Kidney capillary endothelial cell (primary cell): ENCODE measurements around the gene IMPDH2.
"Not testable (repeated sequence)": the region's sequence is repeated elsewhere in the genome, so short reads cannot be mapped to it uniquely, and the experiment has no call there.

Experiments
- DNase-seq: peaks from one replicate; pipeline ENCODE4 v3.0.0-alpha.2; 2018; ENCODE audit warnings: low spot score

Gene IMPDH2

DNA sequence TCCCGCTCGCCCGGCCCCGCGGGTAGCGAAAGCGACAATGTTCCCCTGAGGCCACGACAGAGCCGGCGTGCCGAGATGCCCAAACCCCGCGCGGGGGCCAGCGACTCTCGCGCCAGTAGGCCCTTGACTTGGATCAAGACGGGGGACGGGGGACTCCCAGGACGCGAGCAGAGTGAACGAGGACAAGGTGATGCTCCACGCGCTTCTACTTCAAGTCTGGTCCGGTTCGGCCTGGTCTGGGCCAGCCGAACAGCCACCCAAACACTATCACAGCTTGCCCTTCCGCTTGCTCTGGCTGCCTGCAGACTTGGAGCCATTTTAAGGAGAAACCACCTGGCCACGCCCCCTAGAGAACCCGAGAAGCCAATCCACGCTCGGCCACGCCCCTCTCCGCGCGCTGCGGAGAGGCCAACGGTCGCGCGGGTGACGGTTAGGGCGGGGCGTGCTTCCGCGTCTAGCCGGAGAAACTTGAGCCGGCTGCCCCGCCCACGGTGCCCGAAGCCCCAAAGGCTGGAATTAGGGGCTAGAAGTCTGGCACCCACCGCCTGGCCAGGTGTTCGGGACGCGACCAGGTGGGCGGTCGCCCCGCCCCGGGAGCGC, 7.9 kb downstream of the IMPDH2 start:
- peak; percentile 98 for DNase-seq

- DNase-seq: peak; percentile 12
These were observed 8.6 kb downstream of the IMPDH2 start for GRCh38 chr3:49020330-49021212.

GRCh38 chr3:49019941-49020329, 9.3 kb downstream of the IMPDH2 start:
- DNase-seq: peak; percentile 15

DNA sequence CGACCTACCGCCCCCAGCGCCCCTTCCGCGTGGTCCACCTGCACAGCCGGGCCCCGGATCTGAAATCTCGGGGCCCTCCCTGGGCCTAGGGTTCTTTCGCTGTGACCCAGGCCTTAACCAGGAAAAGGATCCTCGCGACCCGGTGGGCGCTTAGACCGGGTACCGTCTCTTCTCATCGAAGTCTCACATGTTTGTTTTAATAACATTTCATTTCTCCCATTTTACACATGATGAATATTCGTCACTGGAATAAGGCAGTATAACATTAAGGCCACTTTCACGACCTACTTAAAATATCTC, 10.5 kb downstream of the IMPDH2 start:
- peak; percentile 17 for DNase-seq

DNA sequence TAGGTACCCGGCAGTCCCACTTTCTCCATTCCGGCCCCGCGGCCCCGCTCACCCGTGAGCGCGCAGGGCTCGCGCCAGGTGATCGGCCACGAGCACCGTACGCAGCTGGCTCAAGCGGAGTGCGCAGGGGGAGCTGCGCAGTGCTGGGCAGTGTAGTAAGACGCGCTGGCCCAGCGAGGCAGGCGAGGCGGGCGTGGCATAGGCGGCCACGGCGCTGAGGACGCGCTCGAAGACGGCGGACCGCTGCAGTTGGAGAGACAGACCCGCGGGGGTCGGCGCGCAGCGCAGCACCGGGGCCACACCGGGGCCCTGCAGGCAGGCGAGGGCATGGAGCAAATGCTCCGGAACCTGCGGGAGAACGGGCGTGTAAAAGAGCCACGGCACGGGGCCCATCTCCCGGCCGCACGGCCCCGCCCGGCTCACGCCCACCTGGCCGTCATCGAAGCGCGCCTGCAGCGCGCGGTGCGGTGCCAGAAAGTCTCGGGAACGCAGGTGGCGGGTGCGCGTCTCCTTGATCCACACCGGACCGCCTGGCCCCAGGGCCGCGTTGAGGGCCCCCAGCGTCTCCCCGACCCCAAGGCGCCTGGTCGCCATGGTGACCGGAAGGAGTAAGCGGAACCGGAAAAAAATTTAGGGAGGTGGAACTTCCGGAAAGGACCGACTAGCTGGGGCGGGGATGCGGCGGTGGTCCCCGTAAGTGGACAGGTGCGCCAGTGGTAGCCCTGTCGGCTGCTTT, 11.1 kb downstream of the IMPDH2 start, which contains the start of gene DALRD3:
TSS of gene DALRD3 (minus strand) at position 610 of the 736 bp plus-strand sequence. CDS start at position 594, 16 bp downstream.
- DNase-seq: peak; percentile 40

DNA sequence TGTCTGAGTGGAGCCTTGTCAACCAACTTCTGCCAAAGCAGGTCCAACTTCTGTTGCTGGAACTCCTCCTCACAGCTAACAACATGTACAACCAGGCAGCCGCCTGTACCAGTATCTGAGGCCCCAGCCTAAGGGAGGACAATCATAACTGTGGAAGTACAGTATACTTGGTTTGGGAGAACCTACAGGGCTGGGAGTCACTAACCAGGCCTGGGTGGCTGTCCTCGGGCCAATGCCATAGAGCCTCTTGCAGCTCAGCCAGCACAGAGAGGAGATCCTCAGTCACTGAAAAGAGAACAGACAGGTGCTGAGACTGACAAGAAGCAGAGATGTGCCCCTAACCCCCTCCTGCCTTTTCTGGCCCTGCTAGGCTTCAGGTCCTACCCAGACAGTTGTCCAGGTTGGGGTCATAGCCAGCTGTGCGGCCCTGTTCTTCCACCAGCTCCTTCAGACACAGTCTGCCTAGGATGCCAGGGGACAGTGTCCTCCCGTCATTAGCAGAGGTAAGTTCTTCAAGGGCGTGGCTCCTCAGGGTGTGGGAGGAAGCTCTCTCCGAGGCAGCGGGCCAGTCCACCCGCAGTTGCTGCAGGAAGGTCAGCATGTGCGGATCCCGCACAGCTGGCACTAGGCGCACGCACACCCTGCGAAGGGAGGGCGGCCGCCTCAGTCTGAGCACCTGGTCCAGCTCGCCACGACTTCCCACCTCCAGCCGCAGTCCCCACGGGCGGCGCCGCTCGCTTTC, 11.8 kb downstream of the IMPDH2 start:
- DNase-seq: no peak

GRCh38 chr3:49016414-49017228, 12.6 kb downstream of the IMPDH2 start:
- no peak for DNase-seq

GRCh38 chr3:49015765-49016164, 13.4 kb downstream of the IMPDH2 start:
- DNase-seq: no peak

DNA sequence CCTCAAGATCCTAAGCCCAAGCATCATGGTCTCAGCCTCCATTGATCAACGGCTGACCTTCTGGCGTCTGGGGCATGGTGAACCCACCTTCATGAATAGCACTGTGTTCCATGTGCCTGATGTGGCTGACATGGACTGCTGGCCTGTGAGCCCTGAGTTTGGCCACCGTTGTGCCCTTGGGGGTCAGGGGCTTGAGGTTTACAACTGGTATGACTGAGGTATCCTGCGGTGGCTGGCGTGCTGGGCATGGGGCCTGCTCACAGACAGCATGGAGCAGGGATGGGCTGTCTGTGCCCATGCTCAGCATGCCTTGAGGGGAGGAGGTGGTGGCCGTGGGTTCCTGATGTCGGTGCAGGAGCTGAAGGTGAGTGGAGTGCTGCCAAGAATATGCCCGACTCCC, 14.1 kb downstream of the IMPDH2 start:
- no peak for DNase-seq

DNA sequence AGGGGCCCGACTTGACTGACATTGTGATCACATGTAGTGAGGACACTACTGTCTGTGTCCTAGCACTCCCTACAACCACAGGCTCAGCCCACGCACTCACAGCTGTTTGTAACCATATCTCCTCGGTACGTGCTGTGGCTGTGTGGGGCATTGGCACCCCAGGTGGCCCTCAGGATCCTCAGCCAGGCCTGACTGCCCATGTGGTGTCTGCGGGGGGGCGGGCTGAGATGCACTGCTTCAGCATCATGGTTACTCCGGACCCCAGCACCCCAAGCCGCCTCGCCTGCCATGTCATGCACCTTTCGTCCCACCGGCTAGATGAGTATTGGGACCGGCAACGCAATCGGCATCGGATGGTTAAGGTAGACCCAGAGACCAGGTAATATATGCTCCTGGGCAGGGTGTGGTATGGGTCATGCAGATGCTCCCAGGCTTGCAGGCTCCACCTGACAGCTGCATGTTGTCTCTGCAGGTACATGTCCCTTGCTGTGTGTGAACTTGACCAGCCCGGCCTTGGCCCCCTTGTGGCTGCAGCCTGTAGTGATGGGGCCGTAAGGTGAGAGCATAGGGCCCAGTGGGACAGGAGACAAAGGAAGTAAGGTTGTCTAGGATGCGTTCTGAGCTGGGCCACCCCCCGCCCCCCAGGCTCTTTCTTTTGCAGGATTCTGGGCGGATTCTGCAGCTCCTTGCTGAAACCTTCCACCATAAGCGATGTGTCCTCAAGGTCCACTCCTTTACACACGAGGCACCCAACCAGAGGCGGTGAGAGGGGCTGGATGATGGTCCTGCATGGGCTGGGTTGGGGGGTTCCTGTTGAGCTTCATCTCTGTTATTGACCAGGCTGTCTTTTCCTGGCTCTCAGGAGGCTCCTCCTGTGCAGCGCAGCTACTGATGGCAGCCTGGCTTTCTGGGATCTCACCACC, 15.2 kb downstream of the IMPDH2 start:
- peak; percentile 30 for DNase-seq

DNA sequence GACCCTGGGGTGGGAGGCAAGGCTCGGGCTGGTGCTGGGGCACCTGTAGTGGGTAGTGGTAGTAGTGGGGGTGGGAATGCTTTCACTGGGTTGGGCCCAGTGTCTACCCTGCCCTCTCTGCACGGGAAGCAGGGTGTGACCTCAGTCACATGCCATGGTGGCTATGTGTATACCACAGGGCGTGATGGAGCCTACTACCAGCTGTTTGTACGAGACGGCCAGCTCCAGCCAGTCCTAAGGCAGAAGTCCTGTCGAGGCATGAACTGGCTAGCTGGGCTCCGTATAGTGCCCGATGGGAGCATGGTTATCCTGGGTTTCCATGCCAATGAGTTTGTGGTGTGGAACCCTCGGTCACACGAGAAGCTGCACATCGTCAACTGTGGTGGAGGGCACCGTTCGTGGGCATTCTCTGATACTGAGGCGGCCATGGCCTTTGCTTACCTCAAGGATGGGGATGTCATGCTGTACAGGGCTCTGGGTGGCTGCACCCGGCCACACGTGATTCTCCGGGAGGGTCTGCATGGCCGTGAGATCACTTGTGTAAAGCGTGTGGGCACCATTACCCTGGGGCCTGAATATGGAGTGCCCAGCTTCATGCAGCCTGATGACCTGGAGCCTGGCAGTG, 16.0 kb downstream of the IMPDH2 start:
- no peak for DNase-seq

DNA sequence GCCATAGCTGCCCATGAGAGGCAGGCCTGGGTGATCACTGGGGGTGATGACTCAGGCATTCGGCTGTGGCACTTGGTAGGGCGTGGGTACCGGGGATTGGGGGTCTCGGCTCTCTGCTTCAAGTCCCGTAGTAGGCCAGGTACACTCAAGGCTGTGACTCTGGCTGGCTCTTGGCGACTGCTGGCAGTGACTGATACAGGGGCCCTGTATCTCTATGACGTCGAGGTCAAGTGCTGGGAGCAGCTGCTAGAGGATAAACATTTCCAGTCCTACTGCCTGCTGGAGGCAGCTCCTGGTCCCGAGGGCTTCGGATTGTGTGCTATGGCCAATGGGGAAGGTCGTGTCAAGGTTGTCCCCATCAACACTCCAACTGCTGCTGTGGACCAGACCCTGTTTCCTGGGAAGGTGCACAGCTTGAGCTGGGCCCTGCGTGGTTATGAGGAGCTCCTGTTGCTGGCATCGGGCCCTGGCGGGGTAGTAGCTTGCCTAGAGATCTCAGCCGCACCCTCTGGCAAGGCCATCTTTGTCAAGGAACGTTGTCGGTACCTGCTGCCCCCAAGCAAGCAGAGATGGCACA, 16.7 kb downstream of the IMPDH2 start:
- DNase-seq: no peak

DNA sequence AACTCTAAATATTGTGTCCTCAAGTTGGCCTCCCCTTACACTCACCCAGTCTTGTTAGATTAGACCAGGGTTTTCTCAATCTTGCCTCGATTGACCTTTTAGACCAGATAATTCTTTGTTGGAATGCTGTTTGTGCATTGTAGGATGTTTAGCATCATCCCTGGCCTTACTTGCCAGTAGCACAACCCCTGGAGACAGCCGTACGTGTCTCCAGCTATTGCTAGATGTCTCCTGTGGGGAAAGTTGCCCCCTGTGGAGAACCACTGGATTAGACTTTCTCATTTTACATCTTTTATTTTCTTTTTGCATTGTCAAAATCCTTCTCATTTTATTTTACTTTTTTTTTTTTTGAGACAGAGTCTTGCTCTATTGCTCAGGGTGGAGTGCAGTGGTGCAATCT, 19.8 kb downstream of the IMPDH2 start:
- no peak for DNase-seq

DNA sequence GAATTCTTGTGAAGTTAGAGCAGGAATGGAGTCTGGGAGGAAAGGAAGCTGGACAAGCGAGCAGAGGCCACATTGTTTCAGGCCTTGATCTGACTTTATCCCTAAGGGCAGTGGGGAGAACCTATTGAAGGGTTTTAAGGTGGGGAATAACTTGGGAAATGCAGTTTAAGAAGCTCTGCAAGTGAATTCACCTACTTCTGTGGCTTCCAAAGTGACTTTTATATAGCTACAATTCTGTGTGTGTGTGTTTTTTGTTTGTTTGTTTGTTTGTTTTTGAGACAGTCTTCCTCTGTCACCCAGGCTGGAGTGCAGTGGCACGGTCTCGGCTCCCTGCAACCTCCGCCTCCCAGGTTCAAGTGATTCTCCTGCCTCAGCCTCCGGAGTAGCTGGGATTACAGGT, 20.6 kb downstream of the IMPDH2 start:
- DNase-seq: not testable (repeated sequence)

DNA sequence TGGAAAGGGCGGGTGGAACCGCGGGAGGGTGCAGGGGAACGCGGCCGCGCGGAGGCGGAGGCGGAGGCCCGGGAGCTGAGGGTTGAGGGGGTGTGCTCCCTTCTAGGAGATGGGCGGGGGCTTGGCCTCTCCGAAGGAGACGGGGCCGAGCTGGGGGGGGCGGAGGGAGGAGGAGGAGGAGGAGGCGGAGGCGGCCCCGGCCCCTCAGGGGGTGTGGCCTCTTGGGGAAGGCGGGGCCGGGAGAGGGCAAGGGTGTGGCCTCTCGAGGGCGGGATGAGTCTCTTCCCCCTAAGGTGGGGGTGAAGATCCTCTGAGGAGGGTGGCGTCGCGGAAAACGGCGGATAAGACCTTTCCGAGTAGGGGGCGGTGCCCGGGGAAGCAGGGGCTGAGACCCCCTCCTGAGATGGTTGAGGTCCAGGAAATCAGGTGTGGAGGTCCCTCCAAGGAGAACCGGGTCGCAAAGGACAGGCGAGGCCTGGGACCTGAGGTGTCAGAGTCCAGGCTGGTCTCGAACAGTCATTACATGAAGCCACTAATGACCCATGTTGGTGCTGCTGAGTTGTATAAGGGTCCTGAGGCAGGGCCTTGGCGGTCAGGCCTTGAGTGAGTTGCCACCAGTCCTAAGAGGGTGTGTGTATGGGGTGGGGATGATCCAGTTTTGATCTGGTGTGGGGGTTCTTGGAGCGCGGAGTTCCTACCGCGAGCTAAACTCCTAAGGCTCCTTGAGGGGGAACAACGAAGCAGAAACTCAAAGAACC, 21.2 kb downstream of the IMPDH2 start:
- peak; percentile 68 for DNase-seq

DNA sequence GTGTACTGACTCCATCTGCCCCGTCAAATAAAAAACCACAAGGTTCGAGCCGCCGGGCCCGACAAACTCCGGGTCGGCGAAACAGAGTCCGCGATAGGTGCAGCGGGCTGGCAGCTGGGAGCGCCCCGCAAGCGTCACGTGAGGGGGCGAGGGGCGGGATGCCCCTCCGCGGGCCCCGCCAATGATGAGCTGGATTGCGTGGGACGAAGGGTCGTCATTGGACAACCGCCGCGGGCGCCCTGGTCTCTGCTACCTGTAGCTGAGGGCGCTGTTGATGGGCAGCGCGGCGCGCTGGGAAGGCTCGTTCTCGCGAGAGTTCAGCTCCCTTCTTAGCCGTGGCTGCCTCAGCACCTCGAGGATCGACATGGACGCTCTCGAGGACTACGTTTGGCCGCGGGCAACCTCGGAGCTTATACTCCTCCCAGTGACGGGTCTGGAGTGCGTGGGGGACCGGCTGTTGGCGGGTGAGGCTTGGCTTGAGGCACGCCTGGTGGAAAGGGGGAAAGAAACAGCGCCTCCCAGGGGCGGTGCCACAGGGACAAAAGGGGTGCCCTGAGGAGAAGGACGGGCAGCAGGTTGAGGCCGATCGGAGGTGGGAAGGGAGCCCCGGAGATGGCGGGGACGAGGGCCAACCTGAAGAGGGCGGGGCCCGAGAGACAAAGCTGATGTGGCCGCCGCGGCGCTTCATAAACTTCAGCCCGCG, 22.0 kb downstream of the IMPDH2 start, which contains the start of gene WDR6:
TSS of gene WDR6 (plus strand) at position 324 of the 703 bp plus-strand sequence. CDS start at position 365, 41 bp downstream.
- DNase-seq: peak; percentile 97

- peak; percentile 16 for DNase-seq
These were observed 22.7 kb downstream of the IMPDH2 start for GRCh38 chr3:49006408-49007067.
